Hematopoietic multipotent progenitor cell (in vitro differentiated cells): ENCODE measurements around the gene CSTF3. TPM values are rescaled to one million over a fixed set of nuclear protein-coding genes. Genes with fewer than 3 reads are reported as not detected.
A peak's percentile ranks its signal among the peaks of the same experiment; 100 is the strongest.
"Not testable (repeated sequence)": the region's sequence is repeated elsewhere in the genome, so short reads cannot be mapped to it uniquely, and the experiment has no call there.

Source experiments
- DNase-seq, 3 donors: peaks; one replicate each; pipeline ENCODE4 v3.0.0-alpha.2; 2011 to 2015; ENCODE audit warnings: low read depth in 2 of 3, low spot score in 2 of 3
- total RNA-seq: library from RNA; depleted of rRNA; stranded (reverse); fragments of >200 nt; gene quantifications from one replicate; pipeline ENCODE4 v1.2.3, GENCODE V29; 2012

Gene CSTF3
- total RNA-seq, 1 donor: 6.7 TPM

DNA sequence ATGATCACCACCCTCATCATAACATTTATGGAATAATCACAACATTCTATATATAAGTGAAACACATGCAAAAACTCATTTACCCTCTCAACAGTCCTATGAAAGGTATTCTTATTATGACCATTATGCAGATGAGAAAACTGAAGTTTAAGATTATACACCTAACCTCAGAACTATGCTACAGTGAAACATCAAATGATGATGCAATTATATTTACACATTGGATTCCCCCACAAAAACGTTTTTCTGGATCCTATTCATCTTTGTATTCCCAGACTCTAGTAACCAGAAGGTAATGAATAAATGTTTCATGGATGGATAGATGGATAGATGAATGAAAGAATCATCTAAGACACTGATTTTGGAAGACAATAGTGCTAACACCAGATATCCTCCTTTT lies 67.1 kb downstream of the CSTF3 start:
- no peak for DNase-seq

DNA sequence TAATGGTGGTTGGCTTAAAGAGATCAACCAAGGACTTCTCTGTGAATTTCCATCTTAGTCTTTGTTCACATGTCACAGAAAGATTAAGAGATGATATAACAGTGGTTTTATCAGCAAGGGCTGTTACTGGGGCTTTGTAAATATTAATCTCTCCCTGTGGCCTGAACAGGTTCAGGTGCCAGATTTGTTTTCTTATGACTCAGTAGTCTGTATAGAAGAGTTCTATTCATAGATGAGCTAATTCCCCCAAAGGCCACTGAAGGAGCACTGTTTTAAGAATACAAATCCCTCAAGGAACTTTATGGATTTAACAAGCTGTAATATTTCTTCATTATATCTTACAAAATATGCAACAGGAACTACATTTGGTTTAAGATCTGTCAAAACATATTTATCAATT lies 71.5 kb downstream of the CSTF3 start:
- DNase-seq: no peak

DNA sequence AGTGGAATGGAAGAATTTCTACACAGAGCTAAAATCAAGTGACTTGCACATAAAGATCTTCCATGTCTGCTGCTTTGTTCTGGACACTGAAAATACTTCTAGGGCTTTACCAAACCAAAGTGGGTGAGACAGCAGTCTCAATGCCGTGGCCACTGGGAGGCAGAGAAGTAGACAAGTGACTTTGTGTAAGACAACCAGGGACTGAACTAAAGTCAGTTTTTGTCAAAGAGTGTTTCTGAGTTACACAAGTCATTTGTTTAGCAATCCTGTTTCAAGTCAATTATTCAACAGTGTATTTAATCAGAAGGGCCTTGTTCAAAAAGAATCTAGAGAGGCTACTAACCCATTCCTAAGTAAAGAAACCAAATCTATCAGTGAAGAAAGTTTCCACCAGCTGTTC lies 75.3 kb downstream of the CSTF3 start:
- DNase-seq: no peak

DNA sequence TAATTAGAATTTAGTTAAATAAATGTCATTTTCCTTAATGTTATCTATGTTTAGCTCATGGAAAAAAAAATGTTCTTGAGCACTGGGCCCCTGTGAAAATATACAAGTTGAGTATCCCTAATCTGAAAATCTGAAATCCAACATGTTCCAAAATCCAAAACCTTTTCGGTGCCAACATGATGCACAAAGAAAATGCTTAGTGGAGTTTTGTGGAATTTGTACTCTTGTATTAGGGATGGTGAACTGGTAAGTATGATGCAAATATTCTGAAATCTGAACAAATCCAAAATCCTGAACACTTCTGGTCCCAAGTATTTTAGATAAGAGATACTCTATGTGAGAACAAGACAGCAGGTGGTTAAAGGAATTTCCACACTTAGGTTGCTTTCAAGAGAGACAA lies 77.4 kb downstream of the CSTF3 start:
- no peak for DNase-seq

DNA sequence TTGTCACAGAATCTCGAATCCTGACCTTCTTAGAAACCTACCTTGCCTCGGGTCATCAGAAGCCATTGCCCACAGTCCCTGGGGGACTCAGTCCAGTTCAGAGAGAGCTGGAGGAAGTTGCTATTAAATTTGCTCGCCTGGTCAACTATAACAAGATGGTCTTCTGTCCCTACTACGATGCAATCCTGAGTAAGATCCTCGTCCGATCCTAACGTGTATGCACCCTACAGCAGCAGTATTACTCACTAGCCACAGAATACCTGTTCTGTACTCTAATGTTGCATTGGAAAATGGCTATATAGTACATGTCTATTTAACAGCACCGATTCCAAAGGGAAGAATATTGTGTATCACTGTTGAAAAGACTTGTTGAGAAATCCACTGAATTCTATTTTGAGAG lies 88.8 kb downstream of the CSTF3 start:
- no peak for DNase-seq

DNA sequence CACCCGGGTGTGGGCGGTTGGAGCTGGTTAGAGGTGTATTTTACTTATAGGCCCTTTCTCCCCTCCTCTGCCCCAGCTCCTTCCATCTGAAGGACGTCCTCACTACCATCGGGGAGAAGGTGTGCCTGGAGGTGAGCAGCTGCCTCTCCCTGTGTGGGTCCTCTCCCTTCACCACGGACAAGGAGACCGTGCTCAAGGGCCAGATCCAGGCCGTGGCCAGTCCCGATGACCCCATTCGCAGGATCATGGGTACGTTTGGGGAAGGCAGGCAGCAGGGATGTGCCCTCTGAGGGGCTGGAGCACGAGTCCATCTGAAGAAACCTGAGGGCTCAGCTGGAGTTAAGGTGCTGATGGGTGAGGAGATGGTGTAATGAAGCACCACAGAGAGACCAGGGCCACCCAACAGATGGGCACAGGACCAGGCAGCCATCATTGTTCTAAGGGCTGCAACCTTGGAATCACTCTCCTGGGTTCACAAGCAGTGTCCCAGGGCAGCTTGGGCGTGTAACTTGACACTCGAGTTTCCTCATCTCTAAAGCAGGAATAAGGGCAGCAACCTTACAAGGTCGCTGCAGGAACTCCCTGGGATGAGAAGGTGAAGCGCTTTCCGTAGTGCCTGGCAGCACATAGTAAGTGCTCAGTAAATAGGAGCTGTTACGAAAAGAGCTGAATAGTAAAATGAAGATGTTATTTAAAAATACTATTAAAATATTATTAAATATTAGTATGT lies 92.5 kb downstream of the CSTF3 start:
- DNase-seq: no peak

DNA sequence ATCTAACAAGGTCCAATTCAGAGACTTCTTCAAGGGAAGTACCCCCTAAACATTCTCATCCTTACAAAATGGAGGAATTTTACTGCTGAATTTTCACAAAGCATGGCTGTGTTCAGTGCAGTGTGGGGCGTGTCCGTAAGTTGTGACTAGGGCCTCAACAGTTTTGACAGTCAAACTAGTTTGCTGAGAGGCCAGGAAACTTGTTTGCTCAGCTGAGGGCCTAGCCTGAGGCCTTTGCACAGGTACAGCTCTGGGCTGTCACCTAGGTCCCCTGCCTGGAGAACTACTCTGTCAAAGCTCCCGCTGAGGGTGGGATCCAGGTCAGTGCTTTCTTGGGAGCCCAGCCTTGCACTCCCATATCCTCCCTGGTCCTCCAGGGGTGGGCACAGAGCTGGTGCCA lies 94.0 kb downstream of the CSTF3 start:
- DNase-seq: no peak

DNA sequence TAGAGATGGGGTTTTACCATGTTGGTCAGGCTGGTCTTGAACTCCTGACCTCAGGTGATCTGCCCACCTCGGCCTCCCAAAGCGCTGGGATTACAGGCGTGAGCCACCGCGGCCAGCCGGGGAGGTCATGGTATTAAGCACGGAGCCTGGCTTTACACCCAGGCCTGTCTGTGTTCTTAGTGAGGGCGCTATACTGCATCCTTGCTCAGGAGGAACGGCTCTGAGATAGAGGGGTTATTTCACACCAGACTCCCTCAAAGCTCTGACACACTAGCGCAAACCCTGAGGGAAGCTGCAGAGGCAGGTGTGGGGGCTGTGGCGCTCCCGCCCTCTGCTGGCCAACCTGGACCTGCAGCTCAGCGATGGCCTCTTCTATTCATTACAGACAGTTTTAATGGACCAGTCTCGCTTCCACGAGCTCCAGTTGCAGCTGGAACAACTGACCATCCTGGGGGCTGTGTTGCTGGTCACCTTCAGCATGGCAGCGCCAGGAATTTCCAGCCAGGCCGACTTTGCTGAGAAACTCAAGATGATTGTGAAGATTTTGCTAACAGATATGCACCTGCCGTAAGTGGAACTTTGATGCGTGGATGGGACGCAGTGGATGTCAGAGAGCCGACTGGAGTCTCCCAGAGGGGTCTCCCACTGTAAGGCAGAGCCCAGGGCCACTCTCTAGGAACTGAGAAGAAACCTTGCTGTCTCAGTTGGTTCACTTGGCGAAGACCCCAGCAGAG lies 95.7 kb downstream of the CSTF3 start:
- DNase-seq: peak; percentile 39 to 80 (median 72)

DNA sequence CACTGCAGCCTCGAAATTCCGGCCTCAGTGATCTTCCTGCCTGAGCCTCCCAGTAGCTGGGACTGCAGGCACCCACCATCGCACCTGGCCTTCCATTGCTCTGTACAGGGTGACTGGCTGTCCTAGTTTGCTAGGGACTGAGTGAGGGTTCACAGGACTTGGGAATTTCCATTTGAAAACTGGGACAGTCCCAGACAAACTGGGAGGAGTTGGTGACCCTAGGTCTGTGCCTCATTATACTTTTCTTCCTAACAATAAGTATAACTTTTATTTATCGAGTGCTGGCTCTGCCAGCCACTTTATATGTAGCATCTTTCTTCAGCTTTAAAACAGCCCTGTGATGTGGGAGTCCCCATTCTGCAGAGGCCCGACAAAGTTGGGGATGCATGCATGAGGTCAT lies 96.4 kb downstream of the CSTF3 start:
- no peak for DNase-seq

DNA sequence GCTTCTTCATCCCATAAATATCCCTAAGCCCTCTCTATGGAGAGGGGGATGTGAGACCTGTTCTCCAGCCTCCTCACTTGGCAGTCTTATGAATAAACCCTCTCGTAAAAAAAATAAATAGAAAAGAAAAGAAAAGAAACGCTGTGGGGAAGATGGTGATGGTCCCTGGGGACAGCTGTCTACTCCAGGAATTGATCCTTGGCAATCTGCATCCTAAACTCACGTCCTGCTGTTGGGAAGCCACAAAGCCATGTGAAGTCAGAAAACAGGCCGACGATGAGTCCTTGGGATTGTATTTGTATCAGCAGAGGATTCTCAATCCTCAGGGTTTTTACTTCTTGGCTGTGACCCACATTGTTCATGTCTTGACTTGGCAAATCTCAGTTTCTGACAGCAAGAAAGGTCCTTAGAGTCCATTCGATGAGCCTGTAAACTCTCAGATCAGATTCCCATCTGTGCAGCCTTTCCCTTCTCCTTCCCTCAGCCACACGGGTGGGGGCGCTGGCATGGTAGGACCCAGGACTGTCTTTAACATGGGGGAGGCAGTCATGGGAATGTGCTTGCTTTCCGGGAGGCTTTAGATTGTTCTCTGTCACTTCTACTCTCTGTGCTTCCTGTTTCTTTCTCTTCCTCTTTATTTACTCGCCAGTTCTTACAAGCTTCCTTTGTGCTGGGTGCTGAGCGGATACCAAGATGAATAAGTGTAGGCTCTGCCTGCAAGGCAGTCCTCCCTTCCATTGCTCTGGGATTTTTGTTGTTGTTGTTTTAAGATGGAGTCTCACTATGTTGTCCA lies 97.1 kb downstream of the CSTF3 start:
- DNase-seq: peak in 1 of 3 donors; percentile 26

DNA sequence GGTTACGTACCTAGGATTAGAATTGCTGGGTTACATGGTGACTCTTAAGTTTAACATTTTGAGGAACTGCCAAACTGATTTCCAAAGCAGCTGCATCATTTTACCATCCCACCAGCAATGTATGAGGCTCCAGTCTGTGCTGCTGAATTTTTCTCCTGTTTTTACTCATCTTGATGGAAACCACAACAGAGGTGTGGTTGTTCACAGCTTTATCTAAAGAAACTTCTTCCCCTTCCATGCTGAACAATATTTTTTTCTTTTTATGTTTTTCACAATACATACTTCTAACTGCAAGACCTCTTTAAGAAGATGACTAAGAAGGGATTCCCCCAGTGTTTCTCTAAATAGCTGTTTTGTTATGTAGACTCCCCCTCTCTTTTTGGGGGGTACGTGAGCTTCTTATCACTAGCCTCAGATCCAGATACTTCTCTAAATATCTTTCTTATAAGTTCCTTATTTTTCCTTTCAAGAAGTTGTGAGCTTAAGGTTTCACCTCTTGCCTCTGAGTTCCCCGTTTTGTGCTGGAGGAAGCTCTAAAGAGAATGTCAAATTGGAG lies 97.9 kb downstream of the CSTF3 start:
- DNase-seq: peak in 2 of 3 donors; percentile 85 to 91

DNA sequence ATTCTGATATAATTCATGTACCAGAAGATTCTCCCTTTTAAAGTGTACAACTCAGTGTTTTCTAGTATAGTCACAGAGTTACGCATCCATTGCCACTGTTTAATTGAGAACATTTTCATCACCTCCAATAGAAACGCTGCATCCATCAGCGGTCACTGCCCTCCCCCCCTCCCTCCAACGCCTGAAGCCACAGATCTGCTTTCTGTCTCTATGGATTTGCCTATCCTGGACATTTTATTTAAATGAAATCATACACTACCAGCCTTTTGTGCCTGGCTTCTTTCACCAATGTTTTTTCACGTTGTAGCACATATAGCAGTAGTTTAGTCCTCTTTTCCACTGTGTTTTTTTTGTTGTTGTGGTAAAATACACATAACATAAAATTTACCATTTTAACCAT lies 99.1 kb downstream of the CSTF3 start:
- no peak for DNase-seq

DNA sequence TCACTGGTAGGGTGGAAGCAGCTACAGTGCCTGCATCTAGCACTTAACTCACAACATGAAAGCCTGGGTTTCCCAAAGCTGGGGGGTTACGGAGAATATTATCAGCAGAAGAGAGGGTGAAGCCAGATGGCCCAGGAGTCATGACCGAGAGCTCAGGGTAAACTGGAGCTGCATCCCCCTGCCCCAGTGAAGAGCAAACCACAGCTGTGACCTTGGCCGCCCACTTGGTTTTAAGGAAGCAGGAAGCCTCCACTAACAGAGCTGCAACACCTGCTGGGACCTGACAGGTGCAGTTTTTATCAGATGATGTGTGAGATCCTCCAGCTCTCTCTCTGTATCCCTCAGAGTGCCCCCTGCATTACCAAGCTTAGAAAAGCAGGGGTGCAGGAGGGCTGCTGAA lies 101.0 kb downstream of the CSTF3 start:
- DNase-seq: no peak

DNA sequence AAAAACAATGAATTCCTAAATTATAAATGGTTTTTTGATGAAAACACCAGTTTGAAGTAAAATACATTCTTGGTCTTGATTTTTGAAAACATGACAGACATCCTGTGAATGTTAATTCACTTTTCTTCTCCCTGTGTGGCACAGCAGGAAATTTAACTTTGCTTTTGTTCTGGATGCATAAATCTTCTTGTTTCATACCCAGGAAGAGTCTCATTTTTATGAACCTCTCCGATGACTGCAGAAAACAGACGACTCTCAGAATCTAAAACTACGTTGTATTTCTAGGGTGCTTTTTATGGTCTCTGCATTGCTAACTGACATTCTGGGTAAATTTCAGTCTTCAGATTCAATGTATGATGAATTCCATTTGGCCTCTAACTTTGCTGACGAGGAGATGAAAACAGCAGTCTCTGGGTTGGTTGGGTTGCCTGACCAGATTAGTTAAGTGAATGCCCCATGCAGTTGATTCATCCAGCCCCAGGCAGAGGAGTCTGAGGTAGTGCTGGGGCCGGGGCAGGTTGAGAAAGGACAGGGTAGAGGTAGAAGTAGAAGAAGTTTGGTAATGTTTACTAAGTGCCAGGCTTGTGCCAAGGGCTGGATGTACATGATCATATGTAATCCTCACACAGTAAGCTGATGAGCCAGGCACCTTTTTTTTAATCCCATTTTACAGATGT lies 101.8 kb downstream of the CSTF3 start:
- no peak for DNase-seq

DNA sequence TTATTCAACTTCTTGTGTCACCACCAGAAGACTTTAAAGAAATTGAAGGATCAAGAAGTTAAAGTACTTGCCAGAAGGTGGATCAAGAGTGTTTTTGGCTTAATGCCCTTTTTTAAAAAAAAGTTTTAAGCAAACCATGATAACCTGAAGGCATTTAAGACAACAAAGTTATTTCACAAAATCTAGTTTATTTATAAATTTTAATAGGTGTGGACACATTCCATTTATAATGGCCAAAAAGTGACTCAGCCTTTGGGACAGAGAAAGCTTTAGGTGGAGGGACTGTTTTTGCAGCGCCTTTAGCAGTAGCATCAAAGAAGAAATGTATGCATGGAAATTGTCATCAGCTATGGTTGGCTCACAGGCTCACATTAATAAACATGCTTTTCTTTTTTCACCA lies 104.0 kb downstream of the CSTF3 start:
- DNase-seq: no peak

DNA sequence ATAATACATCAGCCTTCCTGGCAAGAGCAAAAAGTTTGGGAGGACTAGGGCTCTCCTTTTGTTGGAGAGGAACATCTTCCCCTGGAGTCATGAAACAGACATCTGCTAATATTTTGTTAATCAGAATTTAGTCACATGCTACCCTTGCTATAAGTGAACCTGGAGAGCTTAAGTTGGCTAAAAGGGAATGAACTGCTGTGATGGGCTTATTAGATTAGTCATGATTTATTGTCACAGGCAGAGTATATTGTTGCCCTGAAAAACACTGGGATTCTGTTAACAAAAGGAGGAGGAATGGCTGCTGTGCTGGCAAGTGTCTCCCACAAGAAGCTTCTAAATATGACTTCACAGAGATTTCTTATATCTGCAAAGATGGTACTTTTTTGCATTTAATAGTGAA lies 105.9 kb downstream of the CSTF3 start:
- DNase-seq: no peak

DNA sequence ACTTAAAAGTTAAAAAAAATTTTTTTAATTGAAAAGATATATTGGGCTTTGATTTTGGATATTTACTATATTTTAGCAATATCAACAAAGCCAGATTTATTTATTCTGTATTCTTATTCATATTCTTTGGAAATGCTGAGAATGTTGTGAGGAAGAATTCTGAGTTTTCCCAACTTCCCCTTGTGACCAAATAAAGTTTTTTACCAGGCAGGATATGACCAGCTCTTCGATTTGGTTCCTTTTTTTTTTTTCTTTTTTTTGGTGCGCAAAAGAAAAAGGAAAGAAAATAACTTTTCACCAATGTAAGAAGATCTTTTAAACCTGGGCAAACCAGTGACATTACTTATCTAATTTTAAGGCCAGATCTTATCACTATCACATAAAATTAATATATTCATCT lies 109.0 kb downstream of the CSTF3 start:
- DNase-seq: peak in 1 of 3 donors; percentile 43

DNA sequence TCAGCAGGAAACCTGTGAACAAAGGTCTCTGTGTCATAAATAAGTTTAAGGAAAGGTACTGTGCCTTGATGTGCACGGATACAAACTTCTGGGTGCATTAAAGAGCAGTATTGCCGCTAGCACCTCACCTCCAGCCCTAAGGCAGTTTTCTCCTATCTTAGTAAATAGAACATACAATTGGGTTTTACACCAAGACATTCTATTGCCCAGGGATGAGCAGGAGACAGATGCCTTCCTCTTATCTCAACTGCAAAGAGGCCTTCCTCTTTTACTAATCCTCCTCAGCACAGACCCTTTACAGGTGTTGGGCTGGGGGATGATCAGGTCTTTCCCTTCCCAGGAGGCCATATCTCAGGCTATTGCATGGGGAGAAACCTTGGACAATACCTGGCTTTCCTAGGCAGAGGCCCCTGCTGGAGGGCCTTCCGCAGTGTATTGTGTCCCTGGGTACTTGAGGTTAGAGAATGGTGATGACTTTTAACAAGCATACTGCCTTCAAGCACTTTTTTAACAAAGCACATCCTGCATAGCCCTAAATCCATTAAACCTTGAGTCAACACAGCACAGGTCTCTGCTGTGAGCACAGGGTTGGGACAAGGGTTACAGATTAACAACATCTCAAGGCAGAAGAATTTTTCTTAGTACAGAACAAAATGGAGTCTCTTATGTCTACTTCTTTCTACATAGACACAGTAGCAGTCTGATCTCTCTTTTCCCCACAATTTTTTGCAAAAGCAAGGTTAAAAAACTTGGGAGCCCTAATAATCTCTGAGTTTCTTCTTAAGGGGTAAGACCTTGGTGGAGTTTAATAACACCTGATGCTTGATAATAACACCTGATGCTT lies 111.5 kb downstream of the CSTF3 start:
- not testable (repeated sequence) for DNase-seq

DNA sequence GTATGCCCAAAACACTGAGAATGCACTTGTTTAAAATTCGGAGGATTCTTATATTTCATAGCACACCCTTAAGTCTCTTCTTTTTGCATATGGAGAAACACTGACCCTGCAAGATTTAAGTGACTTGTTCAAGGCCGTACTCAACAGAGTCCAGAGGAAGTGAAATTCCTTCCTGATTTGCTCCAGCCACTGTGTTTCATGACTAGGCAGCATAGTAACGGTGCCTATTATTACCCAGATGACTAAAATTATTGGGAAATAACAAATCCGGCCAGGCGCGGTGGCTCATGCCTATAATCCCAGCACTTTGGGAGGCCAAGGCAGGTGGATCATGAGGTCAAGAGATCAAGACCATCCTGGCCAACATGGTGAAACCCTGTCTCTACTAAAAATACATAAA lies 112.6 kb downstream of the CSTF3 start:
- DNase-seq: not testable (repeated sequence)
